ES-I3 (cell line): ENCODE data around the gene CYP4X1.
"Not testable (repeated sequence)": the region's sequence is repeated elsewhere in the genome, so short reads cannot be mapped to it uniquely, and the experiment has no call there.

Experiments used
- H3K36me3 ChIP-seq: 2 replicates; pipeline ENCODE4 v1.6.1; 2013; ENCODE audit warnings: mild to moderate bottlenecking, low read length, control low read depth, moderate library complexity; ENCODE audit not compliant: insufficient read depth
- H3K4me1 ChIP-seq: 2 replicates; pipeline ENCODE4 v1.6.1; 2013; ENCODE audit warnings: mild to moderate bottlenecking, control low read depth, low read length; ENCODE audit not compliant: insufficient read depth
- H3K9ac ChIP-seq: 2 replicates; pipeline ENCODE4 v1.6.1; 2013; ENCODE audit warnings: low read depth, mild to moderate bottlenecking, low read length, moderate library complexity
- H3K9me3 ChIP-seq: 2 replicates; pipeline ENCODE4 v1.6.1; 2013; ENCODE audit warnings: mild to moderate bottlenecking, low read length, moderate library complexity; ENCODE audit not compliant: control insufficient read depth, insufficient read depth

CYP4X1 gene, protein sequence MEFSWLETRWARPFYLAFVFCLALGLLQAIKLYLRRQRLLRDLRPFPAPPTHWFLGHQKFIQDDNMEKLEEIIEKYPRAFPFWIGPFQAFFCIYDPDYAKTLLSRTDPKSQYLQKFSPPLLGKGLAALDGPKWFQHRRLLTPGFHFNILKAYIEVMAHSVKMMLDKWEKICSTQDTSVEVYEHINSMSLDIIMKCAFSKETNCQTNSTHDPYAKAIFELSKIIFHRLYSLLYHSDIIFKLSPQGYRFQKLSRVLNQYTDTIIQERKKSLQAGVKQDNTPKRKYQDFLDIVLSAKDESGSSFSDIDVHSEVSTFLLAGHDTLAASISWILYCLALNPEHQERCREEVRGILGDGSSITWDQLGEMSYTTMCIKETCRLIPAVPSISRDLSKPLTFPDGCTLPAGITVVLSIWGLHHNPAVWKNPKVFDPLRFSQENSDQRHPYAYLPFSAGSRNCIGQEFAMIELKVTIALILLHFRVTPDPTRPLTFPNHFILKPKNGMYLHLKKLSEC

DNA sequence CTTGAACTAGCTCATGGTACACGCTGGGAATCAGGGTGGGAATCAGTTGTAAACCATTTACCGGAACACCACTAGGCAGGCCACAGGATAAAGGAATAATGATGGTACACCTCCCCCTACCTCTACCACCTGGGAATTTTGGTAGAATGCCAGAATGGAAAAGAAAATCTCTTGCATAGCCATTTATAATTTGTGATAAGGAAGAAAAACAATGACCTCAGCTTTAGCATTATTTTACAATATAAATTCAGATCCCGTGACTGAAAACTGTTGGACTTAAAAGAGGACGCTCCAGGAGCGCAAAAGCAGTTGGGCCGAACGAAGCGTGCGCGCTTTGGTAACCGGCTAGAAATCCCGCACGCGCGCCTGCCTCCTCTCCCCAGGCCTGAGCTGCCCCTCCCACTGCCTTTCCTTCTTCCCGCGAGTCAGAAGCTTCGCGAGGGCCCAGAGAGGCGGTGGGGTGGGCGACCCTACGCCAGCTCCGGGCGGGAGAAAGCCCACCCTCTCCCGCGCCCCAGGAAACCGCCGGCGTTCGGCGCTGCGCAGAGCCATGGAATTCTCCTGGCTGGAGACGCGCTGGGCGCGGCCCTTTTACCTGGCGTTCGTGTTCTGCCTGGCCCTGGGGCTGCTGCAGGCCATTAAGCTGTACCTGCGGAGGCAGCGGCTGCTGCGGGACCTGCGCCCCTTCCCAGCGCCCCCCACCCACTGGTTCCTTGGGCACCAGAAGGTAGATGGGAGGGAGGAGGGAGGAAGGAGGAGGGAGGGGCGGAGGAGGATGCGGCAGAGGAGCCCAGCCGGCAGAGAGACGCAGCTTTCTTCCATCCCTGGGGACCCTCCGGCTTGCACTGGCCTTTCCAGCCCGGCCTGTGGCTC is at the start of gene CYP4X1:
TSS of gene CYP4X1 (plus strand) at position 402 of the 873 bp plus-strand sequence. CDS start at position 551, 149 bp downstream.
- no peaks in the 10 kb centered on the region for H3K36me3 ChIP-seq
- peak within 1 kb of the TSS; percentile 71 for H3K9ac ChIP-seq
- H3K9me3 ChIP-seq = no peaks in the 10 kb centered on the region
- peaks cover 15% of the 10 kb centered on the region for H3K4me1 ChIP-seq

DNA sequence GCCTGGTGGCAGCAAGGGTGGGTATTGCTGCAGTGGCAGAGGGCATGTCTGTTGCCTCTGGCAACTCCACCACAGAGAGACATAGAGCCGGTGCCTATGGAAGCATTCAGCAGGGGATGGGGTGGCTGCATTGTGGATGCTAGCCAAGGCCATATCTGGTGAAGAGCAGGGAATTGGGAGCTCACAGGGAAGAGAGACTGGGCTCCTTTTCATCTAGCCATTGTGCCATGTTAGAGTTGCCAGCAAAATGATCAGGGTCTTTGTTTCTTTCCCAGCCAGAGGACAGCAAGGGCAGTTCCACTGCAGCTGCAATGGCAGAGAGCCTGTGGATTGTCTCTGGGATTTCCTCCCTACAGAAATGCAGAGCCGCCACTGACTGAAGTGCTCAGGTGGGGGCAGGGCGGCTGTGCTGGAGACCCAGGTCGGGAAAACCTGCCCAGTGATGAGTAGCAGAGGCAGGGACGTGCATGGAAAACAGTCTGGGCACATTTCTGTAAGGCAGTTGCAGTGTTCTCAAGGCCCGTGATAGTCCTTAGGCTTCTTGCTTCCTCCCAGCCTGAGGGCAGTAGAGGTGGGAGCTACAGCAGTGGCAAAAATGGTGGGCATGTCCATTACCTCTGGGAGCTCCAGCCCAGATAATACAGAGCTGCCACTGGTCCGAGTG is 40.2 kb upstream of the CYP4X1 start:
- no peaks in the 10 kb centered on the region for H3K36me3 ChIP-seq
- H3K9ac ChIP-seq = peak overlapping the region; percentile 13; the same call in 1 of the 2 replicates
- no peaks in the 10 kb centered on the region for H3K9me3 ChIP-seq
- peaks cover 24% of the 10 kb centered on the region for H3K4me1 ChIP-seq

DNA sequence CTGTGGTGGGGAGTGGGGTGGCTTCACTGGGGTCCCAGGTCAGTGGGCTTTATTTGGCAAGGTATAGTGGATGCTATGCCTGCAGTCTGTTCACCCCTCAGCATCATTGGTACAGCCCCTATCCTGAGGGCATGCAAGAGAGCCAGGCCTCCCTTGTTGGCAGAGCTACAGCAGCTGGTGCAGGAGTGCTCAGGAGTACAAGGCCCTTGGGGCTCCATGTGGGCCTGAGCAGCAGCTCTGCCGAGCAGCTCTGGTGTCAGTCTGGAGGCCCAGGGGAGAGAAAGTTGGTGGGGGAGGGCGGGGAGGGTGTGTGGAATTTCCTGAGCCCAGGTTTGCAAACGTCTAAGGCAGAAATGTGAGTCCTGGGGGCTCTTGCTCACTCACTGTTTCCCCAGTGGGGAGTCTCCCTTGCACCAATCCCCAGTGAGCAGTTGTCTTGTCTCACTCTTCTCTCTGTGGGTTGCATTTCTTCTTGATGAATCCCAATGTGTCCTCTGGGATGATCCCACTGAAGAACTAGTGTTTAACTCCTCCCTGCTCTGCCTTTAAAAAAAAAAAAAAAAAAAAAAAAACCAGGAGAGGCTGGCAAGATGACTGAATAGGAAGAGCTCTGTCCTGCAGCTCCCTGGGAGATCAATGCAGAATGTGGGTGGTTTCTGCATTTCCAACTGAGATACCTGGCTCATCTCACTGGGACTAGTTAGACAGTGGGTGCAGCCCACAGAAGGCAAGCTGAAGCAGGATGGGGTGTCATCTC is 39.5 kb upstream of the CYP4X1 start:
- peak overlapping the region; percentile 13; the same call in 1 of the 2 replicates for H3K9ac ChIP-seq
- peaks cover 24% of the 10 kb centered on the region for H3K4me1 ChIP-seq
- H3K9me3 ChIP-seq = no peaks in the 10 kb centered on the region
- H3K36me3 ChIP-seq = no peaks in the 10 kb centered on the region

DNA sequence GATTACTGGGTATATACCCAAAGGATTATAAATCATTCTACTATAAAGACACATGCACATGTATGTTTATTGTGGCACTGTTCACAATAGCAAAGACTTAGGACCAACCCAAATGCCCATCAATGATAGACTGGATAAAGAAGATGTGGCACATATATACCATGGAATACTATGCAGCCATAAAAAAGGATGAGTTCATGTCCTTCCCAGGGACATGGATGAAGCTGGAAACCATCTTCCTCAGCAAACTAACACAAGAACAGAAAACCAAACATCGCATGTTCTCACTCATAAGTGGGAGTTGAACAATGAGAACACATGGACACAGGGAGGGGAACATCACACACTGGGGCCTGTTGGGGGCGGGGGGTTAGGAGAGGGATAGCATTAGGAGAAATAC is 32.9 kb upstream of the CYP4X1 start:
- not testable (repeated sequence) for H3K9me3 ChIP-seq, H3K9ac ChIP-seq, H3K36me3 ChIP-seq

DNA sequence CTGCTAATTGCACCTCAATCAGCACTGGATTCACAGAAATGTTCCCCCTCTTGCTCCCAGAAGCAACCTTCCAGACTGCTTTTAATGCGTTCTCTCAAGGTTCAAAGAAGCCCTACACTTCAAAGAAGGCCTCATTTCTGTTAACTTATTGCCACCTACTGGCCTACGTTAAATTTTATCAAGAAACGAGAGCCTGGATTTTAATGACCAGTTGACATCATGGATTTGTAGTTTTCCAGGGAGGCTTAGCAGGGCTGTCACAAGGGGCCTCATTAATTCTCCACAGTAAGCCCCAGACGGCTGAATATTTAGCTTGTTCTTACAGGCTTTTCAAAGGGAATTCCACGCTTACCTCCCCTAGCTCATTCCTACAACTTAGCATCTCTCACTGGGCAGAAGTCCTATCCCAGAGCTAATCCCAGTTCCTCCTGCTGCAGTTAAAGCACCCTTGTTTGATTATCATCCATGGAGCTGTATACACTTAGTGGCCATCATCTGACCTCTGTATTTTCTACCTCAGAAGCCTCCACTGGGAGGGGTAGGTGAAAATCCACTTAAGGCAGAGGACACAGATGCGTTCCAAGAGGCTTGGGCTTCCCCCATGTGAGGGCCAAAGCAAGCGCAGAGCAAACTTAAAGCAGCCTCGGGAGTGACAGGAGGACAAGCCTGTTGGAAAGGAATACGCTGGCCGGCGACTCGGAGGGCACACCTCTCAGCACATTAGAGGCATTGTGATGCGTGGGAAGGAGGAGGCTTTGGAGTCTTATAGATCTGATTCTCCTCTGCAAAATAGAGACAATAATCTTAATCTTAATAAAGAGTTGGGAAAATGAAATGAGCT is 32.2 kb upstream of the CYP4X1 start:
- Histone ChIP-seq H3K9ac (no peak overlapping the region), H3K9me3 (no peaks in the 10 kb centered on the region), H3K36me3 (no peaks in the 10 kb centered on the region), H3K4me1 (peaks cover 4% of the 10 kb centered on the region; the same call in 1 of the 2 replicates)

More for the DNA sequence above, 32.9 kb upstream of the CYP4X1 start:
- H3K4me1 ChIP-seq = not testable (repeated sequence)

DNA sequence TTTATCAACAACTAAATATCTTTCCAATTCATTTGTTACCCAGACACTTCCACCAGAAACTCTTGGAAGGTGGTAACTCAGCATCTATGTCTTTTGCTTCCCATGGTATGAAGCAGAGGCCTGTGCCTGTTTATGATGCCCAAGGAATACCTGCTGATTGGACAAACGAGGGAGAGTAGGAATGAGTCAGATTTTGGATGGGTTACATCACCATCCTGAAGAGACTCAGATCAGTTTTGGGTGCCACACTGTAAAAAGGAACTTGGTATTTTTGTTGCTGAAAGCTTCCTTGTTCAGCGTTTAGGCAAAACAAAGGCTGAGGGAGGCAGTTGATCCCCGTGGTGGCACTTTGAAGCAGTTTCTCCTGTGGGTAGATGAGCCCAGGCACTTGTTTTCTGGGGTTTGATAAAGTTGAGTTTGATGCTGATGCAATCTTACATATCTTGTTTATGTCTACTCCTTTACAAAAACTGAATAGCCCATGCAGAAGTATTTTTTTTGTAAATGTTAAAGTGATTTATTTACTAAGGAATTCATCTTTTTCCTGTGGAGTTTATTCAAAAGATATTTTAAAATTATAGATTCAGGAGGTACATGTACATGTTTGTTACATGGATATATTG is 26.7 kb upstream of the CYP4X1 start:
- Histone ChIP-seq H3K4me1 (no peaks in the 10 kb centered on the region), H3K9ac (no peak overlapping the region), H3K9me3 (no peaks in the 10 kb centered on the region), H3K36me3 (no peaks in the 10 kb centered on the region)

DNA sequence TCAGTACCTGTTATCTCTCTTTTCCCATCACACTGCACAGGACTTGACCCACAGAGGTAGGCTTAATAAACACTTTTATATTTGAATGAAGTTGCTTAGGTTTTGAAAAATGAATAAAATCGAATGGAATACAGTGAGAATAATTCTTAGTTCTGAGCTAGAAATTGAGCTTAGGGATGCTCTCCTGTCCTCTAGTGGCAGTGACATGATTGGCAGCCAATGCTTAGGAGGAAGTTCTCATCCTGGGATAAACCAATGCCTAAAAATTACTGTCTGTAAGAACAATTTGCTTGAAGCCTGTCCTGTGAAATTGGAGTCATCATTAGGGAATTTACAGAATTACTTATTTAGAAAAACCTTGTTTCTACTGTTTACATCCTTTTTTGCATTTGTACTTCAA is 21.3 kb upstream of the CYP4X1 start:
- H3K9ac ChIP-seq = no peak overlapping the region
- no peaks in the 10 kb centered on the region for H3K9me3 ChIP-seq
- no peaks in the 10 kb centered on the region for H3K36me3 ChIP-seq
- H3K4me1 ChIP-seq = no peaks in the 10 kb centered on the region

DNA sequence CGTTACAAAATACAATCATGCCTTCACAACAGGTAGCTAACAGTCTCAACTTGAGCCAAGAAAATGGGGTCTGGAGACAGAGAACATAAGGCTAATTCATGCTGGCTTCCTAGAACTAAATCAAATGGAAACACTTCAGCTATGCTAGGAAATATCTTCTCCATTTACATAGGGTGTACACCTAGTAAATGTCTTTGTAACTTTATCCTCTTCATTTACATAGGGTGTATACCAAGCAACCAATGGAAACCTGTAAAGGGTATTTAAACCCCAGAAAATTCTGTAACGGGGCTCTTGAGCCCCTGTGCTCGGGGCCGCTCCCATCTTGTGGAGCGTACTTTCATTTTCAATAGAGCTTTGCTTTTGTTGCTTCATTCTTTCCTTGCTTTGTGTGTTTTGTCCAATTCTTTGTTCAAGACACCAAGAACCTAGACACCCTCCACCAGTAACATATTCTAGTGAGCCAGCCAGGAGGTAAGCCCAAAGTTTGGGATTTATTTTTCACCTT is 19.5 kb upstream of the CYP4X1 start:
- no peak overlapping the region for H3K9ac ChIP-seq
- H3K36me3 ChIP-seq = no peaks in the 10 kb centered on the region
- H3K9me3 ChIP-seq = no peaks in the 10 kb centered on the region
- H3K4me1 ChIP-seq = no peaks in the 10 kb centered on the region

DNA sequence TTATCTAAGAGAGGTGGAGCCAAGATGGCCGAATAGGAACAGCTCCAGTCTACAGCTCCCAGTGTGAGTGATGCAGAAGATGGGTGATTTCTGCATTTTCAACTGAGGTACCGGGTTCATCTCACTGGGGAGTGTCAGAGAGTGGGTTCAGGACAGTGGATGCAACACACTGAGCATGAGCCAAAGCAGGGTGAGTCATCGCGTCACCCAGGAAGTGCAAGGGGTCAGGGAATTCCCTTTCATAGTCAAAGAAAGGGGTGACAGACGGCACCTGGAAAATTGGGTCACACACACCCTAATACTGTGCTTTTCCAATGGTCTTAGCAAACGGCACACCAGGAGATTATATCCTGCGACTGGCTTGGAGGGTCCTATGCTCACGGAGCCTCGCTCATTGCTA is 17.0 kb upstream of the CYP4X1 start:
- not testable (repeated sequence) for H3K9me3 ChIP-seq, H3K36me3 ChIP-seq, H3K9ac ChIP-seq, H3K4me1 ChIP-seq

DNA sequence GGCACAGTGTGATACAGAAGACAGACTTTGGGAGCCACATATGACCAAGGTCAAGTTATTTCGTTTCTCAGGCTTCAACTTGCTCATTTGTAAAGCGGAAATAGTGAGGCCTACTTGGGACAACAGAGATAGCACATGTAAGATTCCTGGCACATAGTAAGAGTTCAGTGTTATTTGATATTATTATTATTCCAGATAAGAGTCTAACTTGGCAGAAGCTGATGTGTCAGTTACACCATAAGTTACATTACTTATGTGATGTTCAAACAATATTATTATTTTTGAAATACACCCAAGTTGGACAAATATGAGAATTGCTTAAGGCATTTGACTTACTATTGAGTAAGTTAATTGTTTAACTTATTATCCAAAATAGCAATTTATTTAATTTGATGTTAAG is 10.2 kb upstream of the CYP4X1 start:
- no peaks in the 10 kb centered on the region for H3K36me3 ChIP-seq
- H3K9ac ChIP-seq = no peak overlapping the region
- H3K9me3 ChIP-seq = no peaks in the 10 kb centered on the region
- no peaks in the 10 kb centered on the region; the same call in 1 of the 2 replicates for H3K4me1 ChIP-seq

DNA sequence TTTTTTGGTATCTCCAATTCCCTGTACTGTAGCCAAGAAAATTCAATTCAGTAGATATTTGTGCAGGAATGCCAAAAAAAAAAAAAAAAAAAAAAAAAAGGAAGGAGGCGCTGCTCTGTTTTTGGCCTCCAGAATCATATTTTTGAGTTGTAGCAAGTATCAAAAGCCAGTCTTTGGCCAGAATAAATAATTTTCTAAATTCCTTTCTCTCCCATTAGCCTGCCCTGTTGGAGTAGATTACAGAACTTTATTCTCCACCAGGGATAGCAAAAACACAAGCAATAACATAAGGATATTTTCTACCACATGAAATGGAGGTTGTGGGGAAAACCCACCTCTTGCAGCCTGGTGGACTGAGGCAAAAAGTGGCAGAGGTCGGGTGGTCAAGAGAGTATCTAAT is 2.4 kb upstream of the CYP4X1 start:
- no peak overlapping the region for H3K9ac ChIP-seq
- no peaks in the 10 kb centered on the region for H3K36me3 ChIP-seq
- H3K9me3 ChIP-seq = no peaks in the 10 kb centered on the region
- H3K4me1 ChIP-seq = peaks cover 15% of the 10 kb centered on the region

DNA sequence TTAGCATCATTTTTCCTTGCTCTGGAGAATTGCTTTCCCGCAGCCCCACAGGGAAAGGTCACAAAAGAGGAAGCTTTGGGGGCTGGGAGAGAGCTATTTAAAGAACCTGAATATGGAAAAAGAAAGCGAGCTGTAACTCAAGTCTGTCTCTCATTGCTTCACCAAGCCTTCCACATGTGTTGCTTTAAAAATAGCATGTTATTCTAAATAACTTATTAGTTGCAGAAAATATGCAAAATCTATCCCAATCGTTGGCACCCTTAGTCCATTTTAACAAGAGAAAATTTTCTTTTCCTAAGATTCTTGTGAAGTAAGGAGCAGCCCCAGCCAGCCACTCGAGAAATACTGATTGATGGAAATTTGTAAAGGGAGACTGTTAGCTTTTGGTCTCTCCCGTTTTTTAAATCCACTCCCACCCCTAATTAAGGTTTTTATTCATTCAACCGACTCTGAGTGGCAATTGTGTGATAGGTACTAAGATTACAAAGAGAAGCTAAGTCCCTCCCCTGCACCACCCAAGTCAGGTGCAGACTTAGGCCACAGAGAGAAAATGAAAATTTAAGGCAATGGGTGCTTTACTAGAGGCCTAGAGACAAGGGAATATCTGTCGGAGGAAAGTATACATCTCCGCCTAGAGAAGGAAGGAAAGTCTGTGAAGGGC is 802 bp downstream of the CYP4X1 start:
- peaks cover 15% of the 10 kb centered on the region for H3K4me1 ChIP-seq
- H3K9ac ChIP-seq = peak overlapping the region; percentile 71; the same call in 1 of the 2 replicates
- no peaks in the 10 kb centered on the region for H3K9me3 ChIP-seq
- no peaks in the 10 kb centered on the region for H3K36me3 ChIP-seq
